ENCODE results near the gene MTHFD1L. TPM values are rescaled to one million over a fixed set of nuclear protein-coding genes. Genes with fewer than 3 reads are reported as not detected.
"Not testable (repeated sequence)": the region's sequence is repeated elsewhere in the genome, so short reads cannot be mapped to it uniquely, and the experiment has no call there.

The MTHFD1L gene
- total RNA-seq: 74.5 TPM

GRCh38 chr6:150865406-150866146 is at the start of gene MTHFD1L:
TSS of gene MTHFD1L (plus strand) at chr6:150865702. CDS start at chr6:150865823, 121 bp downstream.
- DNase-seq (ENCODE audit: low spot score): peak; percentile 65

GRCh38 chr6:150816554-150816953 is 48.9 kb upstream of the MTHFD1L start:
- DNase-seq (ENCODE audit: low spot score): not testable (repeated sequence)

- DNase-seq (ENCODE audit: low spot score): no peak
Measured at GRCh38 chr6:150822932-150823331, 42.6 kb upstream of the MTHFD1L start.

- DNase-seq (ENCODE audit: low spot score): no peak
Measured at GRCh38 chr6:150826788-150827187, 38.7 kb upstream of the MTHFD1L start.

GRCh38 chr6:150828107-150828506 is 37.4 kb upstream of the MTHFD1L start:
- DNase-seq (ENCODE audit: low spot score): not testable (repeated sequence)

- DNase-seq (ENCODE audit: low spot score): no peak
Measured at GRCh38 chr6:150830439-150831165, 34.9 kb upstream of the MTHFD1L start.

- DNase-seq (ENCODE audit: low spot score): no peak
Measured at GRCh38 chr6:150831577-150831976, 33.9 kb upstream of the MTHFD1L start.

GRCh38 chr6:150835620-150836019 is 29.9 kb upstream of the MTHFD1L start:
- DNase-seq (ENCODE audit: low spot score): no peak

- DNase-seq (ENCODE audit: low spot score): no peak
Measured at GRCh38 chr6:150840185-150840584, 25.3 kb upstream of the MTHFD1L start.

- no peak for DNase-seq (ENCODE audit: low spot score)
Measured at GRCh38 chr6:150841189-150841588, 24.3 kb upstream of the MTHFD1L start.

GRCh38 chr6:150841697-150842096 is 23.8 kb upstream of the MTHFD1L start:
- no peak for DNase-seq (ENCODE audit: low spot score)

- DNase-seq (ENCODE audit: low spot score): no peak
Measured at GRCh38 chr6:150844371-150844770, 21.1 kb upstream of the MTHFD1L start.

- DNase-seq (ENCODE audit: low spot score): no peak
Measured at GRCh38 chr6:150846641-150847040, 18.9 kb upstream of the MTHFD1L start.

GRCh38 chr6:150848400-150848799 is 17.1 kb upstream of the MTHFD1L start:
- no peak for DNase-seq (ENCODE audit: low spot score)

GRCh38 chr6:150854392-150854791 is 11.1 kb upstream of the MTHFD1L start:
- DNase-seq (ENCODE audit: low spot score): not testable (repeated sequence)

GRCh38 chr6:150855171-150855570 is 10.3 kb upstream of the MTHFD1L start:
- not testable (repeated sequence) for DNase-seq (ENCODE audit: low spot score)

GRCh38 chr6:150857062-150857944 is 8.2 kb upstream of the MTHFD1L start:
- no peak for DNase-seq (ENCODE audit: low spot score)

GRCh38 chr6:150857945-150858308 is 7.6 kb upstream of the MTHFD1L start:
- DNase-seq (ENCODE audit: low spot score): no peak

- DNase-seq (ENCODE audit: low spot score): not testable (repeated sequence)
Measured at GRCh38 chr6:150861448-150862168, 3.9 kb upstream of the MTHFD1L start.

- DNase-seq (ENCODE audit: low spot score): no peak
Measured at GRCh38 chr6:150863213-150863928, 2.1 kb upstream of the MTHFD1L start.

- DNase-seq (ENCODE audit: low spot score): no peak
Measured at GRCh38 chr6:150865043-150865405, 478 bp upstream of the MTHFD1L start.
